Activated T-cell treated with anti-CD3 and anti-CD28 coated beads, Interleukin-2, amount 50 U/mL, for 24 hours (primary cell): ENCODE measurements around the gene PLIN1.

Source experiments
- DNase-seq: peaks from one replicate; pipeline ENCODE4 v3.0.0-alpha.2; 2020
- H3K27ac Mint-ChIP-seq: 2 replicates; pipeline ENCODE4 v1.8.0; 2020; ENCODE audit warnings: mild to moderate bottlenecking, mixed read lengths
- H3K27me3 Mint-ChIP-seq: 2 replicates; pipeline ENCODE4 v1.8.0; 2020; ENCODE audit warnings: mixed read lengths
- H3K36me3 Mint-ChIP-seq: 2 replicates; pipeline ENCODE4 v1.8.0; 2020; ENCODE audit warnings: low read depth, mixed read lengths
- H3K4me1 Mint-ChIP-seq: 2 replicates; pipeline ENCODE4 v1.8.0; 2020; ENCODE audit warnings: low read depth, mixed read lengths
- H3K4me3 Mint-ChIP-seq: 2 replicates; pipeline ENCODE4 v1.8.0; 2020; ENCODE audit warnings: mild to moderate bottlenecking, moderate library complexity, mixed read lengths
- H3K9me3 Mint-ChIP-seq: 2 replicates; pipeline ENCODE4 v1.8.0; 2020; ENCODE audit warnings: mixed read lengths

Gene PLIN1

GRCh38 chr15:89630974-89631901 is 47.9 kb downstream of the PLIN1 start:
- H3K9me3 Mint-ChIP-seq, result peaks cover 2% of the 10 kb centered on the region
- H3K27me3 Mint-ChIP-seq, result peaks cover 2% of the 10 kb centered on the region

GRCh38 chr15:89630260-89630659 is 48.9 kb downstream of the PLIN1 start:
- peaks cover under 1% of the 10 kb centered on the region for H3K9me3 Mint-ChIP-seq
- H3K4me1 Mint-ChIP-seq, result no peaks in the 10 kb centered on the region
- H3K4me3 Mint-ChIP-seq, result no peak overlapping the region
- no peak overlapping the region for H3K27ac Mint-ChIP-seq
- DNase-seq, result no peak
- peaks cover 71% of the 10 kb centered on the region for H3K36me3 Mint-ChIP-seq
- peaks cover under 1% of the 10 kb centered on the region for H3K27me3 Mint-ChIP-seq

More at GRCh38 chr15:89630974-89631901, 47.9 kb downstream of the PLIN1 start:
- Mint-ChIP-seq H3K4me1 (no peaks in the 10 kb centered on the region), H3K27ac (no peak overlapping the region), H3K4me3 (no peak overlapping the region), H3K36me3 (peaks cover 61% of the 10 kb centered on the region)
- DNase-seq, result no peak

GRCh38 chr15:89629829-89630228 is 49.3 kb downstream of the PLIN1 start:
- Mint-ChIP-seq H3K27me3 (no peaks in the 10 kb centered on the region), H3K4me1 (no peaks in the 10 kb centered on the region), H3K4me3 (no peak overlapping the region), H3K27ac (no peak overlapping the region), H3K9me3 (no peaks in the 10 kb centered on the region), H3K36me3 (peaks cover 75% of the 10 kb centered on the region)
- no peak for DNase-seq

- Mint-ChIP-seq H3K4me1 (no peaks in the 10 kb centered on the region), H3K4me3 (no peak overlapping the region), H3K36me3 (peaks cover 83% of the 10 kb centered on the region), H3K27me3 (no peaks in the 10 kb centered on the region), H3K9me3 (no peaks in the 10 kb centered on the region), H3K27ac (peak overlapping the region; percentile 41)
- DNase-seq, result no peak
Observed at GRCh38 chr15:89628806-89629715, 50.1 kb downstream of the PLIN1 start.

- Mint-ChIP-seq H3K9me3 (no peaks in the 10 kb centered on the region), H3K27me3 (no peaks in the 10 kb centered on the region), H3K36me3 (peaks cover 88% of the 10 kb centered on the region), H3K4me3 (no peak overlapping the region), H3K4me1 (no peaks in the 10 kb centered on the region), H3K27ac (no peak overlapping the region)
- no peak for DNase-seq
Observed at GRCh38 chr15:89628301-89628700, 50.9 kb downstream of the PLIN1 start.

GRCh38 chr15:89627256-89627970 is 51.8 kb downstream of the PLIN1 start:
- H3K9me3 Mint-ChIP-seq, result no peaks in the 10 kb centered on the region
- H3K4me3 Mint-ChIP-seq, result no peak overlapping the region
- DNase-seq, result no peak
- no peak overlapping the region for H3K27ac Mint-ChIP-seq
- H3K4me1 Mint-ChIP-seq, result no peaks in the 10 kb centered on the region
- no peaks in the 10 kb centered on the region for H3K27me3 Mint-ChIP-seq
- peaks cover 93% of the 10 kb centered on the region for H3K36me3 Mint-ChIP-seq

GRCh38 chr15:89625716-89626115 is 53.5 kb downstream of the PLIN1 start:
- peaks cover 97% of the 10 kb centered on the region for H3K36me3 Mint-ChIP-seq
- H3K4me1 Mint-ChIP-seq, result no peaks in the 10 kb centered on the region
- no peak overlapping the region for H3K27ac Mint-ChIP-seq
- H3K9me3 Mint-ChIP-seq, result no peaks in the 10 kb centered on the region
- no peak overlapping the region for H3K4me3 Mint-ChIP-seq
- DNase-seq, result no peak
- H3K27me3 Mint-ChIP-seq, result no peaks in the 10 kb centered on the region

GRCh38 chr15:89623165-89623564 is 56.0 kb downstream of the PLIN1 start:
- Mint-ChIP-seq H3K27ac (no peak overlapping the region), H3K27me3 (no peaks in the 10 kb centered on the region), H3K9me3 (no peaks in the 10 kb centered on the region), H3K36me3 (peaks cover 100% of the 10 kb centered on the region), H3K4me3 (no peak overlapping the region), H3K4me1 (no peaks in the 10 kb centered on the region)
- no peak for DNase-seq

GRCh38 chr15:89621547-89621946 is 57.6 kb downstream of the PLIN1 start:
- H3K9me3 Mint-ChIP-seq, result no peaks in the 10 kb centered on the region

GRCh38 chr15:89616228-89616627 is 62.9 kb downstream of the PLIN1 start:
- Mint-ChIP-seq H3K4me3 (no peak overlapping the region), H3K27me3 (no peaks in the 10 kb centered on the region), H3K9me3 (peaks cover 23% of the 10 kb centered on the region), H3K27ac (no peak overlapping the region), H3K36me3 (peaks cover 95% of the 10 kb centered on the region), H3K4me1 (no peaks in the 10 kb centered on the region)
- no peak for DNase-seq

More at GRCh38 chr15:89621547-89621946, 57.6 kb downstream of the PLIN1 start:
- no peaks in the 10 kb centered on the region for H3K27me3 Mint-ChIP-seq
- H3K27ac Mint-ChIP-seq, result no peak overlapping the region
- no peak overlapping the region for H3K4me3 Mint-ChIP-seq
- no peak for DNase-seq
- no peaks in the 10 kb centered on the region for H3K4me1 Mint-ChIP-seq
- peaks cover 98% of the 10 kb centered on the region for H3K36me3 Mint-ChIP-seq

GRCh38 chr15:89615135-89615534 is 64.0 kb downstream of the PLIN1 start:
- H3K27ac Mint-ChIP-seq, result no peak overlapping the region
- no peaks in the 10 kb centered on the region for H3K4me1 Mint-ChIP-seq
- peaks cover 23% of the 10 kb centered on the region for H3K9me3 Mint-ChIP-seq
- DNase-seq, result no peak
- H3K36me3 Mint-ChIP-seq, result peaks cover 95% of the 10 kb centered on the region
- H3K27me3 Mint-ChIP-seq, result no peaks in the 10 kb centered on the region
- no peak overlapping the region for H3K4me3 Mint-ChIP-seq
